HepG2 (cell line): ENCODE measurements around the gene QKI. TPM values are rescaled to one million over a fixed set of nuclear protein-coding genes. Genes with fewer than 3 reads are reported as not detected.
A peak's percentile ranks its signal among the peaks of the same experiment; 100 is the strongest.

Experiments used
- CCDC6 ChIP-seq: sonication (generic); formaldehyde crosslinking; IDR thresholded peaks from 2 replicates; pipeline ENCODE4 v1.8.1; 2022; ENCODE audit warnings: mild to moderate bottlenecking, missing genetic modification reagents, moderate library complexity
- EP300 ChIP-seq, 3 experiments: sonication (generic) in 1 of 3; formaldehyde crosslinking in 1 of 3; IDR thresholded peaks; 2 replicates each; pipeline versions ENCODE4 v1.5.1 to v1.6.1; 2011 to 2020; ENCODE audit warnings: low read depth in 2 of 3, low read length in 2 of 3, borderline replicate concordance in 1 of 3, improper control_type of control experiment in 1 of 3, mild to moderate bottlenecking in 1 of 3, missing genetic modification reagents in 1 of 3, moderate library complexity in 1 of 3
- FUBP1 ChIP-seq: sonication (generic); formaldehyde crosslinking; IDR thresholded peaks from 2 replicates; pipeline ENCODE4 v1.5.1; 2020; ENCODE audit warnings: missing genetic modification reagents, mild to moderate bottlenecking, borderline replicate concordance
- MXD4 ChIP-seq: IDR thresholded peaks from 2 replicates; pipeline ENCODE4 v1.6.1; 2016; ENCODE audit warnings: mild to moderate bottlenecking, missing biosample characterization, missing genetic modification reagents
- RXRA ChIP-seq: sonication (generic); formaldehyde crosslinking; IDR thresholded peaks from 2 replicates; pipeline ENCODE4 v1.5.1; 2020; ENCODE audit warnings: missing genetic modification reagents
- TBL1XR1 ChIP-seq: fragments of 150-350 bp; IDR thresholded peaks from 2 replicates; pipeline ENCODE4 v1.6.1; 2014; ENCODE audit warnings: borderline replicate concordance, low read length; ENCODE audit not compliant: partially characterized antibody
- TCF7 ChIP-seq: sonication (generic); IDR thresholded peaks from 2 replicates; pipeline ENCODE4 v1.6.1; 2016; ENCODE audit warnings: antibody characterized with exemption, low read depth
- THAP11 ChIP-seq: IDR thresholded peaks from 2 replicates; pipeline ENCODE4 v1.6.1; 2016; ENCODE audit warnings: missing biosample characterization, missing genetic modification reagents
- THAP9 ChIP-seq: sonication (generic); formaldehyde crosslinking; IDR thresholded peaks from 2 replicates; pipeline ENCODE4; 2020; ENCODE audit warnings: missing genetic modification reagents, mild to moderate bottlenecking, borderline replicate concordance
- ZNF124 ChIP-seq: sonication (generic); formaldehyde crosslinking; IDR thresholded peaks from 2 replicates; pipeline ENCODE4 v1.4.0; 2020; ENCODE audit warnings: missing genetic modification reagents
- polyA plus RNA-seq, 8 experiments: library from polyadenylated mRNA; depleted of rRNA in 3 of 8; stranded (reverse) in 7 of 8; unstranded in 1 of 8; fragments of >200 nt; fragmentation: Illumina TruSeq in 4 of 8; extraction: Trizol in 4 of 8; gene quantifications; 2 replicates each; pipeline versions ENCODE4 v1.2.1 to v1.2.3, GENCODE V29; 2011 to 2016; ENCODE audit warnings: low read depth in 4 of 8, missing spikeins in 1 of 8, mixed read lengths in 1 of 8; ENCODE audit not compliant: insufficient read depth in 1 of 8
- total RNA-seq, 5 experiments: library from RNA; depleted of rRNA; stranded (reverse); fragments of >200 nt; fragmentation: Illumina TruSeq; extraction: Trizol; gene quantifications; 2 replicates each; pipeline ENCODE4 v1.2.3, GENCODE V29; 2016; ENCODE audit warnings: low read depth in 1 of 5
- TF ChIP-seq, protein P1 (sequence below): sonication (generic); formaldehyde crosslinking; conservative IDR thresholded peaks from 2 replicates; pipeline ENCODE4 v1.4.0; 2020; ENCODE audit warnings: missing genetic modification reagents
- TF ChIP-seq, protein P2 (sequence below), 2 experiments: fragments of 450-650 bp in 1 of 2; sonication (generic) in 1 of 2; formaldehyde crosslinking in 1 of 2; IDR thresholded peaks; 2 replicates each; pipeline versions ENCODE4 v1.6.1 to v1.8.0; 2016 to 2022; ENCODE audit warnings: antibody characterized with exemption in 1 of 2, mild to moderate bottlenecking in 1 of 2, missing genetic modification reagents in 1 of 2

QKI gene
- total and polyA plus RNA-seq, 2 of the 13 experiments (the other 11 are each of a cell fraction or from before 2014, with no cell fraction given) = 136 to 137 TPM

DNA sequence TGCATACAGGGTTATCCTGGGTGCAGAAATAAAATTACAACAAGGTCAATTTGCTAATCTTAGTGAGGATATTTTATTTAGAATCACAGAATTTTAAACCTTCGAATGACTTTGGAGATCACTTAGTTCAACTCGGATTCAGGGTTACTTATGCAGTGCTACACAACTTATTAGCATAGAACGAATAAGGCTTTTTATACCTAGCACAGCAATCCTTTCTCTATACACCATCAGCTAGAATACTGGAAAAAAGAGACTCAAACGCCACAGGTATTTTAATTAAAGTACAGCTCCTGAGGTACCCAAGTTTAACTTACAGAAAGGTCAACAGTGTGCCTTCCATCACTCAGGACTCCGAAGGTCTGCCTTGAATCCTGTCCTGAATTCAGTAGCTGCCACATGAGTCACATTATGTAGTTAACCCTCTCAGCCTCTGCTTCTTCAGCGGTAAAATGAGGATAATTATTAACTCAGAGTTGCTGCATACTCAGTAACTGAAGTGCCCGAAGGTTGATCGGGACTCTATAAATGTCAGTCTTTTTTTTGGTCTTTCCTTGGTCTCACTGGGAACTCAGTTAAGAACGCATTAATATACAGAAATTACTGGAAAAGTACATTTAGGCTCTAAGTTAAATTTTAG, 6.0 kb upstream of the QKI start (continued):
- TF ChIP-seq THAP9 (CRISPR knock-in tag) (no peak), ZNF124 (CRISPR knock-in tag) (no peak), TCF7 (peak; percentile 39; the same call in 1 of the 2 replicates), EP300 (IDR thresholded peaks at IDR 0.05; ENCODE audit: low read depth in 2 of 2, low read length in 2 of 2) (peak in 1 of 2 experiments; percentile 73; a peak in 2 of 4 replicates), EP300 (CRISPR knock-in tag; IDR thresholded peaks at IDR 0.05; ENCODE audit: borderline replicate concordance) (peak; percentile 25; the same call in 1 of the 2 replicates), THAP11 (CRISPR knock-in tag) (peak; percentile 49; the same call in 1 of the 2 replicates), MXD4 (CRISPR knock-in tag) (peak; percentile 66; the same call in 1 of the 2 replicates), RXRA (CRISPR knock-in tag) (no peak), TBL1XR1 (no peak), FUBP1 (no peak), CCDC6 (CRISPR knock-in tag) (no peak)
- TF ChIP-seq, protein P1, sequence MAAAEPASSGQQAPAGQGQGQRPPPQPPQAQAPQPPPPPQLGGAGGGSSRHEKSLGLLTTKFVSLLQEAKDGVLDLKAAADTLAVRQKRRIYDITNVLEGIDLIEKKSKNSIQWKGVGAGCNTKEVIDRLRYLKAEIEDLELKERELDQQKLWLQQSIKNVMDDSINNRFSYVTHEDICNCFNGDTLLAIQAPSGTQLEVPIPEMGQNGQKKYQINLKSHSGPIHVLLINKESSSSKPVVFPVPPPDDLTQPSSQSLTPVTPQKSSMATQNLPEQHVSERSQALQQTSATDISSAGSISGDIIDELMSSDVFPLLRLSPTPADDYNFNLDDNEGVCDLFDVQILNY (CRISPR knock-in tag) = no peak
- TF ChIP-seq, protein P2, sequence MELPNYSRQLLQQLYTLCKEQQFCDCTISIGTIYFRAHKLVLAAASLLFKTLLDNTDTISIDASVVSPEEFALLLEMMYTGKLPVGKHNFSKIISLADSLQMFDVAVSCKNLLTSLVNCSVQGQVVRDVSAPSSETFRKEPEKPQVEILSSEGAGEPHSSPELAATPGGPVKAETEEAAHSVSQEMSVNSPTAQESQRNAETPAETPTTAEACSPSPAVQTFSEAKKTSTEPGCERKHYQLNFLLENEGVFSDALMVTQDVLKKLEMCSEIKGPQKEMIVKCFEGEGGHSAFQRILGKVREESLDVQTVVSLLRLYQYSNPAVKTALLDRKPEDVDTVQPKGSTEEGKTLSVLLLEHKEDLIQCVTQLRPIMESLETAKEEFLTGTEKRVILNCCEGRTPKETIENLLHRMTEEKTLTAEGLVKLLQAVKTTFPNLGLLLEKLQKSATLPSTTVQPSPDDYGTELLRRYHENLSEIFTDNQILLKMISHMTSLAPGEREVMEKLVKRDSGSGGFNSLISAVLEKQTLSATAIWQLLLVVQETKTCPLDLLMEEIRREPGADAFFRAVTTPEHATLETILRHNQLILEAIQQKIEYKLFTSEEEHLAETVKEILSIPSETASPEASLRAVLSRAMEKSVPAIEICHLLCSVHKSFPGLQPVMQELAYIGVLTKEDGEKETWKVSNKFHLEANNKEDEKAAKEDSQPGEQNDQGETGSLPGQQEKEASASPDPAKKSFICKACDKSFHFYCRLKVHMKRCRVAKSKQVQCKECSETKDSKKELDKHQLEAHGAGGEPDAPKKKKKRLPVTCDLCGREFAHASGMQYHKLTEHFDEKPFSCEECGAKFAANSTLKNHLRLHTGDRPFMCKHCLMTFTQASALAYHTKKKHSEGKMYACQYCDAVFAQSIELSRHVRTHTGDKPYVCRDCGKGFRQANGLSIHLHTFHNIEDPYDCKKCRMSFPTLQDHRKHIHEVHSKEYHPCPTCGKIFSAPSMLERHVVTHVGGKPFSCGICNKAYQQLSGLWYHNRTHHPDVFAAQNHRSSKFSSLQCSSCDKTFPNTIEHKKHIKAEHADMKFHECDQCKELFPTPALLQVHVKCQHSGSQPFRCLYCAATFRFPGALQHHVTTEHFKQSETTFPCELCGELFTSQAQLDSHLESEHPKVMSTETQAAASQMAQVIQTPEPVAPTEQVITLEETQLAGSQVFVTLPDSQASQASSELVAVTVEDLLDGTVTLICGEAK (IDR thresholded peaks at IDR 0.05) = no peak
- TF ChIP-seq, protein P2 (CRISPR knock-in tag; IDR thresholded peaks at IDR 0.05) = no peak
